ENCODE measurements around the gene HSPB7.
A peak's percentile ranks its signal among the peaks of the same experiment; 100 is the strongest.
"Not testable (repeated sequence)": the region's sequence is repeated elsewhere in the genome, so short reads cannot be mapped to it uniquely, and the experiment has no call there.

The HSPB7 gene

DNA sequence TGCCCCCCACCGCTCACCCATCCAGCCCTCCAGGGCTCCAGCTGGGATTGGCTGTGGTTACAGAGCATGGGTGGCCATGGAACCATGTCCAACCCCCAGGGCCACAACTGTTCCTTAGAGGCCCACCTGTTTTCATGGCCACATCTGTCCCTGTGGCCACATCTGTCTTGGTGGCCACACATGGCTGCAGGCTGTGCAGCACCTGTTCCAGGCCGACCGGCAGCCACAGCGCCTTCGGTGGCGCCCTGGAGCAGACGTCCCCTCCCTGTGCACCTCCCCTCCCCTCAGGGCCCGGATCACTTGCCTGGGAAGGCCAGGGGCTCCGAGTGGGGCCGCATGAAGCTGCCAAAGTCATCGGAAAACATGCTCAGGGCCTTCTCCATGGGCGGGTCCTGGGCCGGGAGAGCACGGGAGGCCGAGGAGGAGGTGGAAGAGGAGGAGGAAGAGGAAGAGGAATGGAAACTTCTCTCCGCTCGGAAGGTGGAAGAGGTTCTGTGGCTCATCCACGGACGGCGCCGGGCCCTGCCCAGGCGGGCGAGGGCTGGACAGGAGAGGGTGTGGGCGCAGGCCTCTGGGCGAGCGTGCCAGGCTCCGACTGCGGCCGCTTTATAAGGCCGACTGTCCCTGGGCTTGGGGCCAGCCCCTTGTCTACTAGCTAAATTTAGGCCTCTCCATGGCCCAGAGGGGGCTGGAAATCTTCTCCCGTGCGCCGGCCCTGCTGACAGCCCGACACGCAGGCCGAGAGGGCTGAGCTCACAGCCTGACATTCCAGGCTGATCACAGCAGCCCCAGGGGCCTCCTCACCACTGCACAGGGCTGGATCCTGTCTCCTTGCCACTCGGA lies at the start of gene HSPB7:
HSPB7 (minus strand) TSS at position 583 of the 843 bp plus-strand sequence; CDS start at position 503, 80 bp downstream.
- no peak for DNase-seq

DNA sequence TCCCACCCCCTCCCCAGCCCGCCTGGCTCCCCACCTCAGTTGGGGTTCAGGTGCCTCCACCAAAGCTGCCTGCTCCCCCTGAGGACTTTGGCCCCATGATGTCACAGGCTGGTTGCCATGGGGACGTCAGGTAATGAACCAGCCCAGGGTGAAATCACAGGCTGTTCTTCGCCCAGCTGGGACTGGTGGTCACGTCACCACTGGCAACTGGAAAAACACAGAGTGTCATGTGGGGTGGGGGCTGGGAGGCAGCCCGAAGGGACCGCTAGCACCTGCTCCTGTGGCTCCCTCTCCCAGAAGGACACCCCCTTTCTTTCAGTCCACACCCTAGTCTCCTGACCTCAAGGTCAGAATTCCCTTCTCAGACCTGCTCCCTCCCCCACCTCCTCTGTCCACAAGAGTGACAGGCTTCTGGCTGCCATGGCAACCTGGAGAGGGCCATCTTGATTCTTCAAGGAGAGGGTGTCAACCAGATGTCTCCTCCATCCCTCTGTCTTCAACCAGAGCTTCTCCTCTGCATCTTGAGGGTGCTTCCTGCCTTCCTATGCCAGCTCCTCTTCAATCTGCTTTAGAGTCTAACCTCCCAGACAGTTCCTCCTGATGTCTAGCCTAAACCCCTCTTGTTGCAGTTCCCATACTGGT lies 49.4 kb upstream of the HSPB7 start:
- DNase-seq = no peak

DNA sequence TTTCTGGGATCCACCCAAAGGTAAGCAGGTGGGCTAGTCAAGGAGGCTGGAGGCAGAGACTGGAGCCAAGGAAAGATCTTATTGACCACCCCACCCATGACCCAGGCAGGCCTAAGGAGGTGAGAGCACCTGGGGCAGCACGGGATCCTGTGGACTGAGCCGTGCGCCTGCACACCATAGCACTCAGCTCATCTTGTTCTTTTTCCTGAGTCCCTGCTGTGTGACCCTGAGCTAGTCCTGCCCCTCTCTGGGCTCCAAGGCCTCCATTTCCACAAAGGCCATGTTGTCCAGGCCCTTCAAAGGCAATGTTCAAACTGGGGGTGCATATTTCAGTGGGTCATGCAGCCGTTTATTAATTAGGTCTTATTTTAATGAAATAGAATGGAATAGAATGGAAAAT lies 48.4 kb upstream of the HSPB7 start:
- DNase-seq = no peak

DNA sequence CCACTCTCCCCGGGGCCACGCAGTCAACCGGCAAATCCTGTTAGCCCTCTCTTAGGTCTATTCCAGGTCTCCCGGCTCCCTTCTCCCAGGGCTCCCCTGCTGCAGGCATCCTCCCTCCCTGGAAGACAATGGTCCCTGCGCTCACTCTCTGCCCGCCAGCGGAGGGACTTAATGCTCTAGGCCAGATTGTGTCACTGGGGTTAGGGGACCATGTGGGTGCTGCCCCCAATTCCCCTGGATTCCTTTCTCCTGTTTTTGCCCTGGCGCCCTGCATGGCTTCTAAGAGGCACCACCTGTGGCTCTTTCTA lies 47.4 kb upstream of the HSPB7 start:
- DNase-seq = no peak

DNA sequence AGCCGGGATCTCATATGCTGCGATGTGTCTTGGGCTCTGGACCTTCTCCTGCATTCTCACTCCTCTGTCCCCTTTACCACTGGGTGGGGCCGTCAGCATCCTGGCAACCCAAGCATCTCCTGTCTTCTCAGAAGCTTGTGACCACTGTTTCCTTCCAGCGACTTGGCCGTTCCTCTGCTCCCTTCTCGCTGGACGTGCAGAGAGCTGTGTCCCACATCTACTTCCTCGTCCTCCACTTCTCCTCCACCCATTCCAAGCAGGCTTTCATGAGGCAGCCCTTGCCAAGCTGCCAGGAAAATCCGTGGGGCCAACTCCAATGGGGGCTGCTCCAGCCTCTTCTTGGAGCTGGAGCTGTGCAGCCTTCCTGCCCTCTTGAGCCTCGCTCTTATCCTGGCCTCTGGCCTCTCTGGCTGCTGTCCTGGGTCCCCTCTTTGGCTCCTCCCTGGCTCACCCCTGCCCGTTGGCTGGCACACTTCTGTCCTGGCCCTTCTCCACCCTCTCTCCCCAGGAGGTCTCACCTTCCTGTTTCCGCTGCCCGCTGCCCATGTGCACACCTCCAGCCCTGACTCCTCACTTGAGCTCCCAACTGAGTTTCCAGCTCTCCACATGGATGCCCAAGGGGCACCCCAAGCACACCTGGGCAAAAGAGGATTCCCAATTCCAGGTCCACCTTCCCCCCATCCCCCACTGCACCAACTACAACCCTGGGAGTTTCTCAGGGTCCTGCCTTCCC lies 46.9 kb upstream of the HSPB7 start:
- DNase-seq = no peak

DNA sequence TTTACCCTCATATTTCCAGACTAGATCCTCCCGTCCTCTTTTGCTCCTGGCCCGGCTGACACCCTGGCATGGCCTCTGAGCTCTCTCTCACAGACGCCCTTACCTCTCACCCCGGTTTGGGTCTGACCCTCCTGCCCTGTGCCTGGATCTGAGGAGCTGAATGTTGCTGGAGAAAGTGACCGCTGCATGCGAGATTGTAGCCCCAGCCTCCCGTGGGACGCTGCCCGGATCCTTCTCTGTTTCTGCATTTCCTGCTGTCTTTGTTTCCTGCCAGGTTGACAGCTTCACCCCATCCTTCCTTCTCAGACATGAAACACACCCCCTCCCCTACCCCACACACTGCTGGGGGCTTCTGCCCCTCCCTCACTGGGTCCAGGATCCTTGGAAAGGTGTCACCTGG lies 46.1 kb upstream of the HSPB7 start:
- DNase-seq = no peak

DNA sequence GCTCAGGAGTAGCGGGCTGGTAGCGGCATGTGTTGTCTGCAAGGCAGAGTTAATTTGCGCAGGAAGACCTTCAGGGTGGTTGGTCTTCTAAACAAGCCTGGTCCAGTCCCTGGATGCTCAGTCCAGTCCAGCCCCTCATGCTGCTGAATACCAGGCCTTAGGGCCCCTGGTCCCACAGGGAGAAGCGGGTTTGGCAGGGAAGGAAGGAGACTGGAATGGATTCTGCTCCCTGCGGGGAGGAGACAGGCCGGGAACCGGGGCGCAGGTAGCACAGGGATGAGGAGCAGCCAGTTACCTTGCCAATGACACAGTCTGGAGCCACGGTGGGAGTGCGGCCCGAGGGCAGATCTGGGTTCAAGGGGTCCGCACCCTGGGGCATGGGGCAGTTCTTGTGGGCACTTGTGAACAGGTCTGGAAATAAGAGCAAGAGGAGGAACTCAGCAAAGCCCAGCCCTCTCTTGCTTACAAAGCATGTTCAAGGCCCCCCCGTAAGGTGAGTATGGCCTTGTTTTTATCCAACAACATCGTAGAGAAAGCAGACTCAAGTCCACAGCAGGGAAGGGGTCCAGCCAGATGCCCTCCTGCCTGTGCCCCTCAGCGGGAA lies 45.5 kb upstream of the HSPB7 start:
- no peak for DNase-seq

DNA sequence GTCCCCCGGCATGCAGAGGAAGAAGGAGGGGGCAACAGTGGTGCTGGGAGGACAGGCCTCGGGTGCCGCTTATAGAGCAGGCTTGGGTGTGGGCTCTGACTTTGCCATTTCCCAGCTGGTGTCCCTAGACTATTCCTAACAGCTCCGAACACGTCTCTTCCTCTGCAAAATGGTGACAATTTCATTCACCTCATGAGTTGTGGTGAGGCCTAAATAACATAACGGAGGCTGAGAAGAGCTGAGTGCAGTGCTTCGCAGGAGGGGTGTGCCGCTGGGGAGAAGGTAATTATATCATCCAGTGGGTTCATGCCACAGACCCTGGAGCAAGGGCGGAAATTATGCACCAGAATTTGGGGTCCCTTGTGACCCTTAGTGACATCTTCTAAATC lies 44.8 kb upstream of the HSPB7 start:
- not testable (repeated sequence) for DNase-seq

DNA sequence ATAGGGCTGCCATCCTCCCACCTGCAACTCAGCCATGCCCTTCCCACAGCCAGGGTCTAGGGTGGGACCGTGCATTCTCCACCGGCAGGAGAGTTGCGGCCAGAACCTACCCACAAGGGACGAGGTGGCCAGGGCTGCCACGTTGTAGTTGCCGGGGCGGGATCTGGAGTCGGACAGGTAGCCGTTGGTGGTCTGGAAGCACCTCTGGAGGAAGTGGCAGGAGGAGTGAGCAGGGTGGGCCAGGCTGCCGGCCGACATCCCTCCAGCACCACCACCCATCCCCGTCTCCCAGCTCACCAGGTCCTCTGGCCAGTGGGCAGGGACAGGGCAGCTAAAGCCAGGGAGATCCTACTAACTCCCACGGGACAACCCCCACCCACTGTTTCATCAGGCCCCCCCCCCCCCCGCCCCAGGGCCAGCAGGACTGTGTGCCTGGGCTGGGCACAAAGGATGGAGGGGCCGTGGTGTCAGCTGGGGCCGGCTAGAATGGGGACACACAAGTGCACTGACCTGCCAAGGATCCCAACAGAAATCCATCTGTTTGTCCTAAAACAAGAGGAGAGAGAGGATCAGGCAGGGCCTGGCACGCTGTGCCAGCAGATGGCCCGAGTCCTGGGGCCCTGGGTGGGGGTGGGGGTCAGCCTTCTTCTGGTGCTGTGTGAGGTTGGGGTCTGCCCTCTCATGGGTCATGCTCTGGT lies 44.3 kb upstream of the HSPB7 start:
- not testable (repeated sequence) for DNase-seq

DNA sequence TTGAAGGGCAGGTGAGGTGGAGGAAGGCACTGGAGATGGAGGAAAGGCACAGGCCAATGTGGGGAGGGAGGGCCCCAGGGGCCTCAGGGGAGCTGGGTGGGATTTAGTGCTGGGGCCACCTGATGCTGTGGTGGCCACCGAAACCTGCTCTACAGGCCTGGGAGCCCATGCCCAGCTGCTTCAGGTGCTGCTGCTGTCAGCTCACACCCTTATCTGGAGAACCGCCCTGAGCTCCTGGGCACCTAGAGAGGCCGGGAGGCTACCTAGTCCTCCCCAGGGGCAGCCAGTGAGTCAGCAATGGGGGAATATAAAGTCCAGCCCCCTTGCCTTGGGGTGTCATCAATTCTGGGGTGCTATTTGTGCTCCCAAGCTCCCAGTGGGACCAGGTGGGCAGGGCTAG lies 43.4 kb upstream of the HSPB7 start:
- DNase-seq = no peak

DNA sequence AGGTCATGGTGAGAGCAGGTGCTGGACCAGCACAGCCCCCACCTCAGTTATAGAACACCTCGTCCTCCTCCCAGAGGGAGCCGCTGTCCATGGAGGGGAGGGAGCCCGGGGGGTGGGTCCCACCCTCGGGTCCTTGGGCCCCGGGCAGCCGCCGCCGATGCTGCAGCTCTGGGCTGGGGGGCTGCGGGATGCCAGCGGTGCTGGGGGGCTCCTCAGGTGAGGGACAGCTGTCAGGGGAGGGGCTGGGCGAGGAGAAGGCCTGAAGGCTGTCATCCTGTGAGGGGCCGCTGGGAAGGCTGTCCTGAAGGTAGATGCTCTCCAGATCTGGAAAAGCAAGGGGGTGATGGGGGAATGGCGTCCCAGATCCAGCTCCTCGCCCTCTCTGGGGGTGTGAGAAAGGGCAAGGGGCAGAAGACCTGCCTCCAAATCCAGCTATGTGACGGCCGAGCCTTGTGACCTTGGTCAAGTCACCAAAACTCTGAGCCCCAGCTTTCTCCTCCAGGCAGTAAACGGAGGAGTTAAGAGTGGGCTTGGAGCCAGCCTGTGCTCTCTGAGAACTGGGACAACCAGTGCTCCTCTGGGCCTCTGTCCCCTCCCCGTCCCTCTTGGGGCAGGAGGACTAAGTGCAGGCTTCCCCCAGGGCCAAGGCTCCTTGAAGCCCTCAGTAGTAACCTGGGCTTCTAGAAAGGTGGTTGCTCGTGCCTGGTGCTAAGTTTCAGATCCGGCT lies 40.7 kb upstream of the HSPB7 start:
- not testable (repeated sequence) for DNase-seq

DNA sequence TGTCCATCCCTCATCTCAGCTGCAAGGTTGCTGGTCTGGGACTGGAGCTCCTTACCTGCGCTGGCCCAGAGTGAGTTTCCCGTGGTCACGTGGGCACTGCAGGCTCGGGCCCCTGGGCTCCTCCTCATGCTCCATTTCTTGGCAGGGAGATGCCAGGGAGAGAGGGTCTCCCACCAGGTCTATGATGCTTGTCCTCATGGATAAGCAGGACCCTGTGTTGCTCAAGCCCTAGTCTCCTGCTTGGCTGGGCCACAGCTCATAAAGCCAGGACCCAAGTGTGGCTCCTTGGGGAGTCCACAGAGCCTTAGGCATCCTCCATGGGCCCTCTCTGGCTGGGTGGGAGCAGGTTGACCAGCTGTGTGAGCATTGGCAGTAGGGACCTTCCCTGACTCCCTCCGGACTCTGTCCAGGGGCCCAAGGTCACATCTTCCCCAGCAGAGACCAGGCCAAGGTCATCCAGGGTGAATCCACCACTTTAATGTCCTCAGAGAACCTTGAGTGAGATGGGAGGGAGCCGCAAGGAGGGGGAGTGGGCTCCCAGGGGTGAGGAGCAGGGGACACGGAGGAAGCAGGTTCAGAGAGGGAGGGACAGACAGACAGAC lies 39.6 kb upstream of the HSPB7 start:
- DNase-seq = not testable (repeated sequence)

DNA sequence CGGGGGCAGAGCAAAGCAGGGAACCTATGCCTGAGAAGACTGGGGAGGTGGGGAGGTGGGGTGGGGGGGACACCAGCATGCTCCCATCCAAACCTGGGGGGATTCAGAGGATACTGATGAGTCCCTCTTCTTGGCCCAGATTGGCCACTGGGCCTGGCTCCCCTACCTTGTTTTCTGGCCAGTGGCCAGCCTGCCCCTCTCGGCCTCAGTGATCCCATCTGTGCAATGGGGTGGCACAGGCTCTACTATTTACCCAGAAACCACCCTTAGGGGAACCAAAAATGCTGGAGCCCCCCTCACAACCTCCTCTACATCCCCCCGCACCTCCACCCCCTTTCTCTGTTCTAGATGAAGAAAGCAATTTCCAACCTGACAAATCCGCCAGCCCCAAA lies 38.7 kb upstream of the HSPB7 start:
- DNase-seq = not testable (repeated sequence)

DNA sequence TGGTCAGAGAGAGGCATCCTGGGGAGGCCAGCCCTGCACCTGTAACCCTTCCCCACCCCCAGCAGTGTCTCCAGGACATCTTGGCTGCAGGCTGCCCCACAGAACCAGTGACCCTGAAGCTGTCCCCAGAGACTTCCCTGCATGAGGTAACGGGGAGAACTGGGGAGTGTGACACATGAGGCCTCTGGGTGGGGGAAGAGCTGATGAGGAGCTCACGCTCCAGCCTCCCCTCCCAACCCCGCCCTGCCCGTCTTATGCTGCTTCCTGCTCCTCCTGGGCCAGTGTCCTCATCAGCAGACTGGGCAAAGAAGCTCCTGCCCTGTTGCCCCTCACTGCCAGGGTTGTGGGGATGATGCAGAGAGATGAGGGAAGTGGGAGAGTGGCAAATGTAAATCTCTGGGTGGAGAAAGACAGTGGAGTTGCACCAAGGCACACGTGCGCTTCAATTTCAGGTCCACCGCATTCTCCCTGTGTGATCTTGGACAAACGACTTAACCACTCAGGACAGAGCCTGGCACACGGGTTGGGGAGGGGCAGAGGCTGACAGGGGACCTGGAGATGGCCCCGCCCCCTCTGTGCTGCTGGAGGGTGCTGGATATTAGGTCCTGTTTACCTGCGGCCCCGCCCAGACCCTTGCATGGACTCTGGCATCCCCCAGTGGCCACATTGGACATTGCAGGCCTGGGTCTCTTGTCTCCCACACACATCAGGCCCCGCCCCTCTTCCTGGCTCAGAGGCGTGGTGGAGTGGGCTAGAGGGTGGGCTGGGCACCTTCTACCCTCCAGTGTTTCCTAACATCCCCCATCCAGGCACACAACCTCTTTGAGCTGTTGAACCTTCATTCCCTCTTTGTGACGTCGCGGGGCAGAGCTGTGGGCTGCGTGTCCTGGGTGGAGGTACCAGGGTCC lies 38.0 kb upstream of the HSPB7 start:
- peak; percentile 96 for DNase-seq

DNA sequence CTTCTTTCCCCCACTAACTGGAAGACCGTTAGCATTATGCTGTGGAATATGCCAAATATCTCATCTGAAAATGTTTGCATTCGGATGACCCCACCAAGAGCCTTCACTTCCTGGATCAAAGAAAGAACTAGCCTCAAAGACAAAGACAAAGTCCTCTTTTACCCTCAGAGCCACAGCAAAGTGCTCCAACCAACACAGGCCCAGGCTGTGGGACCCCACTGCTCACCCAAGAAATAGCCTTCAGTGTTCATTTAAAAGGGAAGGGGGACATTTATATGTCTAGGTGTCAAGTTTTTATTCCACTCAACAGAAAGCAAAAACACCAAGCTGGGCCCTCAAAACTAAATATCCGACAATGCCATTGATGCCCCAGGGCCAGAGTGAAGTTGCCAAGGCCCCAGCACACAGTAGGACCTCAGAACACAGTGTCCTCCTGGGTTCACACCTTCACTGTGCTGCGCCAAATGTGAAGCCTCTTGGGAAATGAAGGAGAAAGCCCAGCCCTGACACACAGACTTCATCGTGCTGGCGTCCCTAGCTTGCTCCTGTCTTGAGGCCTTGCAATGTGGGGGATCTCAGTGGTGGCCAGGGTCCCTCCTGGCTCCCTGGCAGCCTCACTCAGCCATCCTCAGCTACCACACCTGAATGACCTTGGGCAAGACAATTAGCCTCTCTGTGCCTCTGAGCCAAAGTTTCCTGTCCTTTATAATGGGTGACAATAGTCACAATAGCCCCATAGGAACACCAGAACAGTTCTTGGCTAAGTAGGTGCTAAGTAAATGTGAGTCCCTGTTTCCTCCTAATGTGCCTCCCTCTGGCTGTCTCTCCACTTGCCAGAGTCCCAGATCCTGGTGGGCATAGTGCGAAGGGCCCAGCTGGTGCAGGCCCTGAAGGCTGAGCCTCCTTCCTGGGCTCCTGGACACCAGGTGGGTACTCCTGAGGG lies 37.0 kb upstream of the HSPB7 start:
- DNase-seq = no peak

DNA sequence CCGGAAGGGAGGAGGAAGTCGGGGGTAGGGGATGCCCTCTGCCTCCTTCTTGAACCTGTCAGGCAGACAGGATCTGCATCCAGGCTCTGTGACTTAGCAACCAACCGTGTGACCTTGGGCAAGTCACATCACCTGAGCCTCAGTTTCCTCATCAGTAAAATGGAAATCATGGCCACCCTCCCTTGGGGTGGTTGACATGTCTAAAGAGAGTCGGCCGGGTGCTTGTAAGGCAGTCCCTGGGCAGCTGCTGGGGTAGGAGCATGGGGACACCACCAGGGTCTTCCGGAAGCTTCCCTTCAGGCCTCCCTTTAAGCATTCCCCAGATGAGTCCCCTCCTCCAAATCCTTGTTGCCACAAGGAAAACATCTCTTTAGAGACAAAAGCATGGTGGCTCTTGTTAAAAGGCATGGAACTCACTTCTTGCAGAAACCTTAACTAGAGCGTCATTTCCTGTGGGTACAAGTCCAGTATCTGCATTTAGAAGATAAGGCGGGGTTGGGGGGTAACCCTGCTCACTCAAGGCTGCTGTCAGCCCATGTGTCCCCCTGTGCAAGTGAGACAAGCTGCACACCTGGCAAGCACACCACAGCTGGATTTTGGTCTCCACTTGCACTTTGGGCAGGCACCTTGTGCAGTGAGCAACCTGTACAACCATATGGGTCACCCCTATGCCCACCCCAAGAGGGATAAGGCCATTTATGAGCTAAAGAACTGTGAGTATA lies 36.1 kb upstream of the HSPB7 start:
- no peak for DNase-seq

DNA sequence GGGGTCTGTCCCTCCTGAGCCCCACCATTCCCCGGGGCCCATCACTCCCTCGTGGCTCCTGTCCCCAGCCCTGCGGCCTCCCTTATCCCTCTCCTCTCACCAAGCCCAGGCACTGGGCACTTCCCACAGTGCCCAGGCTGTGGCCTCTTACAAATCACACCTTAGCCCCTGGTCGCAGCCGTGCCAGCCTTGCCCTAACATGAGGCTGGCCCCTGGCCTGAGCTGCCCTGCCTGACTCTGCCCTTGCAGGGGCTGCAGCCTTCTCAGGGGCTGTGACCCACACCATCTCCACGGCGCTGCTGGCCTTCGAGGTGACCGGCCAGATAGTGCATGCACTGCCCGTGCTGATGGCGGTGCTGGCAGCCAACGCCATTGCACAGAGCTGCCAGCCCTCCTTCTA lies 34.1 kb upstream of the HSPB7 start:
- not testable (repeated sequence) for DNase-seq

DNA sequence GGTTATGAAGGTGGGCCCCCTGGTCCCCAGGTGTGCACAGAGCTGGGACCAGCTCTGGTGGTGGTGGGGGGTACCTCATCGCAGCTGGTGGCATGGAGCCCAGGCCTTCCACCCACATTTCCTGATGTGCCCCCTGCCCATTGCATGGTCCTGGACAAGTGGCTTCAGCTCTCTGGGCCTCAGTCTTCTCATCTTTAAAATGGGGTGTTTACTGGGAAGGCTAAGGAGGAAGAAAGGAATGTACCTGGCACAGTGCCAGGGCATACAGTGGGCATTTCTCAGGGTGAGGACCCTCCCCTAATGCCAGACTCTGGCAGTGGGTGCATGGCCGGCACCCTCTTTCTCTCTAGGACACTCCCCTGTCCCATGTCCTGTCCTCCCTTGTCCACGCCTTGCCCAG lies 33.2 kb upstream of the HSPB7 start:
- no peak for DNase-seq

DNA sequence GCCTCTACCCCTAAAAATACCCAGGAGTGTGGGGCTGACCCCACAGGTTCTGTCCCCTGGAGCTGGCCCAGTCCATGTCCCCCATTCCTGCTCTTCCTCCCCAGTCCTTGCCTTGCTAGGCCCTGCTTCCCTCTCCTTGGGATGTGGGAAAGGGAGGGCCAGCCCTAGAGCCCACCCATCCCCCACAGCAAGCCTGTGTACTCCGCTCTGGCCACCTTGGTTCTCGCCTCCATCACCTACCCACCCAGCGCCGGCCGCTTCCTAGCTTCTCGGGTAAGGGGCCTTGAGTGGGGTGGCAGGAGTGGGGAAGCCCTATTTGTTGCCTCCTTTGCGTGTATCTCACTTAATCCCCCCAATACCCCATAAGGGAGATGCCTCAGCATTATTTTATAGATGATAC lies 32.5 kb upstream of the HSPB7 start:
- no peak for DNase-seq

Measured in stimulated activated CD8-positive, alpha-beta memory T cell treated with anti-CD3 and anti-CD28 coated beads, Interleukin-4, amount 100 ng/mL, for 48 hours (primary cell).